AG09319 (cell line): ENCODE data around the gene SMAD7.

Source experiments
- DNase-seq: peaks from one replicate; pipeline ENCODE4 v3.0.0-alpha.2; 2010; ENCODE audit warnings: low read depth; ENCODE audit errors: extremely low read depth
- TF ChIP-seq, protein P1 (sequence below): IDR thresholded peaks from 2 replicates; pipeline ENCODE4 v1.5.1; 2011; ENCODE audit warnings: low read depth, mild to moderate bottlenecking, inconsistent platforms, low read length, moderate library complexity

The SMAD7 gene

DNA sequence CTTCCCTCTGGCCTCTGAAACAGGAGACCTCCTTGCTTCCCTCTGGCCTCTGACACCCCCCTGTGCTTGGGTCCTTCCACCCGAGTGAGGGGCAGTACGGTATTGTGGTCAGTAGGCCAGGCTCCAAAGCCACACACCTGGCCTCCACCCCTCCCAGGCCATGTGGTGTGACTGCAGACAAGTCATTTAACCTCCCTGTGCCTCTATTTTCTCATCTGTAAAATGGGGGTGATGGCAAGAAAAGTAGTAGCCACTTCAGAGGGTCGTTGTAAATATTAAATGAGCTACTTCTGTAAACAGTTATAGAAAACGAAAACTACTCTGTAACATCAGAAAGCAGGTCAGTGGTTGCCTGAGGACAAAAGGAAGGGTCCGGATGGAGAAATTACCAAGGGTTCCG, 74.2 kb downstream of the SMAD7 start:
- TF ChIP-seq, protein P1, sequence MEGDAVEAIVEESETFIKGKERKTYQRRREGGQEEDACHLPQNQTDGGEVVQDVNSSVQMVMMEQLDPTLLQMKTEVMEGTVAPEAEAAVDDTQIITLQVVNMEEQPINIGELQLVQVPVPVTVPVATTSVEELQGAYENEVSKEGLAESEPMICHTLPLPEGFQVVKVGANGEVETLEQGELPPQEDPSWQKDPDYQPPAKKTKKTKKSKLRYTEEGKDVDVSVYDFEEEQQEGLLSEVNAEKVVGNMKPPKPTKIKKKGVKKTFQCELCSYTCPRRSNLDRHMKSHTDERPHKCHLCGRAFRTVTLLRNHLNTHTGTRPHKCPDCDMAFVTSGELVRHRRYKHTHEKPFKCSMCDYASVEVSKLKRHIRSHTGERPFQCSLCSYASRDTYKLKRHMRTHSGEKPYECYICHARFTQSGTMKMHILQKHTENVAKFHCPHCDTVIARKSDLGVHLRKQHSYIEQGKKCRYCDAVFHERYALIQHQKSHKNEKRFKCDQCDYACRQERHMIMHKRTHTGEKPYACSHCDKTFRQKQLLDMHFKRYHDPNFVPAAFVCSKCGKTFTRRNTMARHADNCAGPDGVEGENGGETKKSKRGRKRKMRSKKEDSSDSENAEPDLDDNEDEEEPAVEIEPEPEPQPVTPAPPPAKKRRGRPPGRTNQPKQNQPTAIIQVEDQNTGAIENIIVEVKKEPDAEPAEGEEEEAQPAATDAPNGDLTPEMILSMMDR, result no peak
- no peak for DNase-seq

DNA sequence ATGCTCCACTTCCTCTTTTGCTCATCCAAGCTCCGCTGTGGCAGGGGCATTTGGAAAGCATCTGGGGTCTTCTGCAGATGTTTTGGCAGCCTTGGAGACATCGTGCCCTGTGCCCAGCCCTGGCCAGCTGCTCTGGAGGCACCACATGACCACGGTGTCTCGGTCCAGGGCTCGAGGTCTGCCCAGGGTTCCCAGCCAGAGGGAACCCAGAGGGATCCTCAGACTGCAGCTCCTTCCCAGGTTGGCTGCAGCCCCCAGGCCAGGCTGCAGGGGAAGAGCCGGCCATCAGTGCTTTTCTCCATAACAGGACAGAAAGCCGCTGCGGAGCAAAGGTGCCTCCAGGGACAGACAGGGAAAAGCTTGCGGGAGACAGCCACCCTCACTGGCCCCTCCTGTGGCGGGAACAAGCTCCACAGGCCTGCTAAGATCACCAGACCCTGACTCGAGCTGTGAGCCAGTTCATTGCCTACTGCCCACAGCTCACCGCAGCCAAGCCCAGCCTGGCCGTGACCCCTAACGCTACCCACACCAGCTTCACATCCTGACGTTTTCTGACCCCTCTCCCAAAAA, 74.7 kb downstream of the SMAD7 start:
- TF ChIP-seq, protein P1, result no peak
- no peak for DNase-seq

- TF ChIP-seq, protein P1, result no peak
These were observed 75.3 kb downstream of the SMAD7 start for GRCh38 chr18:48875314-48875941.

DNA sequence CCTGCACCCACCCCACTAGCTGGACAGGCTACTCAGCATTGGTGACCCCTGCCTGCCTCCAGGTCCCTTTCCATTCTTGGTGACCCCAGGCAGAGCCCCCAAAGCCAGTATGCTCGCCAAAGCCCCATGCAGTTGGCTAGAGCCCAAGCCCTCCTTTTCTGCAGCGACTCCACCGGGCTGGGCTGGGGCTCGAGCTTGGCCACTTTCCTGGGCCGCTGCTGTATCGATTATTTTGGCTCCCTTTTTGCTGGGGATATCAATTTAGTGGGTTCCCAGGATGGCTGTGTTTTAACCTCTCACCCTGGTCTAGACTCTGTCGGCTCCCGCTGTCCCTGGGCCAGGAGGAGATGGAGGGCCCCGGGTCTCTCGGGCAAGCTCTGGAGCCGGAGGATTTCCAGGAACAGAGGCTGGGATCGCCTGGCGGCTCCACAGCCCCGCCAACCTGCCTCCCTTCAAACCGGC, 76.0 kb downstream of the SMAD7 start:
- DNase-seq, result no peak
- TF ChIP-seq, protein P1, result no peak

More at GRCh38 chr18:48875314-48875941, 75.3 kb downstream of the SMAD7 start:
- no peak for DNase-seq

DNA sequence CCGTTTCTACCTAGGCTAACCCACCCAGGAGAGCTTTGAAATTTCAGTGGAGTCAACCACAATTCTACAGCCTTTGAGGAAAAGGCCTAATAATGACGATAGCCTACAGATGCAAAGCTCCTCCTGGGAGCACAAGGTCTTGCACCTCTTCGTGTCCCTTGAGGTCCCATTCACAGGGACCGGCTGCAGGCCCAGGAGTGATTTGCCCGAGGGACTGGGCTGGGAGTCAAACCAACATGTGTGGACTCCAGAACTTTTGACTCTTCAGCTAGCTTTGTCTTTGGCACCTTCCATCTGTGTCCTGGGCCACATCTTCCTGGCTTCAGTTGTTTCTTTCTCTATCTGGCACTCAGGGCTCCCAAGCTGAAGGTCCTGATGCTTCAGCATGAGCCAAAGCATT, 76.5 kb downstream of the SMAD7 start:
- TF ChIP-seq, protein P1, result no peak
- no peak for DNase-seq

DNA sequence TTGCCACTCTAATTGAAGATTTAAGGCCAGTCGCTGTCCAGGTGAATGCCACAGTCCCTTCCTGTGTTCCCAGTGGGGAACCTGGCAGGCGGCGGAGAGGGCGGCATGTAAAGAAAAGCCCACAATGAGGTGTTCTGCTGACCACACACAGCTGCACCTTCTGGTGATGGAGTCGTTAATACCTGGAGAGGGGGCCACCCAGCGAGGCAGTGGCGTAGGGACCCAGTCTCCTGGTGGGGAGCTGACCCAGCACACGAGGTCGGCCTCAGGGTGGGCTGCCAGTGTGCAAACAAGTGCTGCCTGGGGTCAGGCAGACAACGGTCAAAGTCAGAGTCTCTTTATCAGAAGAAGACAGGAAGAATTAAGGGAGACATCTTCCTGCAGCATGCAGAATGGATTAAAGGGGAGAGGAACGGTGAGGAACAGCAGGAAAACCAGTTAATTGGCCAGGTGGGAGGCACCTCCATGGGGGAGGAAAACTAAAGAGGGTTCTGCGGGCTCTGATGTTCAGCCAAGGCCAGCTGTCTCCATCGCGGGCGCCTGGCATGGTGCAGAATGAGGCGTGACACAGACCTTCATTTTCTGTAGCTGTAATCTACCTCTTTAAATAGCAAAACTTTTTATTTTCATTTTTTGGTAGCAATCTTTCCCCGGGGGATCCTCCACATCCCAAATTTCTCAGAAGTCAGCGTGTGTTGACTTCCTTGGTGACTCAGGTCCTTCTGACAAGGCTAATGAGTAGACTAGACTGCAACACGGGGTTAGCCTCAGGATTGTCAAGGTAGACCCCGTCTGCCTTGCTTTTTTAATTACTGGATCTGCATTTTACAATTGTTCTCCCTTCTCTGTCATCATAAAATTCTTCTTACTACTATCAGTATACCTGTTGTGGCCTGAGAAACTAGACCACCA, 78.3 kb downstream of the SMAD7 start:
- DNase-seq, result no peak
- TF ChIP-seq, protein P1, result no peak
